IMR-90 (cell line): ENCODE measurements around the gene CDC42BPG. TPM values are rescaled to one million over a fixed set of nuclear protein-coding genes. Genes with fewer than 3 reads are reported as not detected.

Source experiments
- ATAC-seq: fragments of 200-7000 bp; cut with Tn5 transposase; 2 replicates; pipeline ENCODE4 v1.9.1; 2020; ENCODE audit warnings: low read depth, mild to moderate bottlenecking, moderate library complexity
- BruUV-seq: library from RNA; stranded (reverse); fragments of 400-500 nt; replicated peaks from 2 replicates; lab custom pipeline; 2021; lab: Mats Ljungman, UMichigan
- CTCF ChIA-PET: fragments of 300-600 bp; formaldehyde crosslinking; extraction: SDS; loops from one replicate; lab custom pipeline; 2021; ENCODE audit warnings: antibody characterized with exemption; lab: Yijun Ruan, JAX
- POLR2A ChIA-PET: fragments of 300-600 bp; sonication (Branson Sonifier 250); formaldehyde crosslinking; loops from one replicate; lab custom pipeline; 2022; ENCODE audit warnings: antibody characterized with exemption; ENCODE audit not compliant: unreplicated experiment; lab: Charles Lee
- DNase-seq: peaks from one replicate; pipeline ENCODE4 v3.0.0; 2013
- H2AFZ ChIP-seq: replicated peaks from 2 replicates; pipeline ENCODE3; 2013; ENCODE audit warnings: low read length, mild to moderate bottlenecking; ENCODE audit not compliant: poor library complexity
- H2AK5ac ChIP-seq: 2 replicates; pipeline ENCODE4 v1.6.1; 2013; ENCODE audit warnings: low read depth, low read length, inconsistent platforms
- H2AK9ac ChIP-seq: replicated peaks from 2 replicates; pipeline ENCODE3; 2013; ENCODE audit warnings: mild to moderate bottlenecking, low read depth, low read length, moderate library complexity; ENCODE audit not compliant: poor library complexity
- H2BK120ac ChIP-seq: 2 replicates; pipeline ENCODE4 v1.6.1; 2013; ENCODE audit warnings: low read depth, low read length, inconsistent platforms
- H2BK15ac ChIP-seq: 3 replicates; pipeline ENCODE4 v1.6.1; 2013; ENCODE audit warnings: low read depth, low read length, inconsistent platforms
- H2BK20ac ChIP-seq: 2 replicates; pipeline ENCODE4 v1.6.1; 2013; ENCODE audit warnings: low read depth, mild to moderate bottlenecking, inconsistent platforms, low read length, moderate library complexity
- H2BK5ac ChIP-seq: 2 replicates; pipeline ENCODE4 v1.6.1; 2013; ENCODE audit warnings: mild to moderate bottlenecking, low read depth, low read length, inconsistent platforms; ENCODE audit not compliant: poor library complexity, severe bottlenecking
- H3K14ac ChIP-seq: replicated peaks from 2 replicates; pipeline ENCODE4 v1.6.1; 2013; ENCODE audit warnings: low read depth, low read length, inconsistent platforms
- H3K18ac ChIP-seq: 2 replicates; pipeline ENCODE4 v1.6.1; 2013; ENCODE audit warnings: low read depth, low read length, control low read depth
- H3K23ac ChIP-seq: 2 replicates; pipeline ENCODE4 v1.6.1; 2013; ENCODE audit warnings: low read depth, low read length, inconsistent platforms
- H3K27ac ChIP-seq: 2 replicates; pipeline ENCODE4 v1.5.1; 2013; ENCODE audit warnings: mild to moderate bottlenecking, control low read depth, low read length; ENCODE audit not compliant: insufficient read depth
- H3K27me3 ChIP-seq: 2 replicates; pipeline ENCODE4 v1.6.1; 2013; ENCODE audit warnings: low read length; ENCODE audit not compliant: control insufficient read depth, insufficient read depth
- H3K36me3 ChIP-seq: 2 replicates; pipeline ENCODE4 v1.6.1; 2013; ENCODE audit warnings: low read length, mixed read lengths; ENCODE audit not compliant: control insufficient read depth, insufficient read depth
- H3K4ac ChIP-seq: 2 replicates; pipeline ENCODE4 v1.6.1; 2013; ENCODE audit warnings: low read depth, low read length, inconsistent platforms
- H3K4me1 ChIP-seq: 2 replicates; pipeline ENCODE4 v1.6.1; 2013; ENCODE audit warnings: low read length, mixed read lengths; ENCODE audit not compliant: control insufficient read depth, insufficient read depth
- H3K4me2 ChIP-seq: 2 replicates; pipeline ENCODE4 v1.6.1; 2013; ENCODE audit warnings: low read depth, mild to moderate bottlenecking, control low read depth, low read length, moderate library complexity
- H3K4me3 ChIP-seq: 2 replicates; pipeline ENCODE4 v1.5.1; 2013; ENCODE audit warnings: low read depth, mild to moderate bottlenecking, control low read depth, low read length, moderate library complexity; ENCODE audit not compliant: insufficient read depth
- H3K56ac ChIP-seq: 2 replicates; pipeline ENCODE4 v1.6.1; 2013; ENCODE audit warnings: low read length, inconsistent platforms; ENCODE audit not compliant: insufficient read depth; ENCODE audit errors: extremely low read depth
- H3K79me1 ChIP-seq, 2 experiments: 2 replicates each; pipeline ENCODE4 v1.6.1; 2013; ENCODE audit warnings: low read length in 2 of 2, inconsistent platforms in 1 of 2, low read depth in 1 of 2
- H3K9ac ChIP-seq: 2 replicates; pipeline ENCODE4 v1.6.1; 2013; ENCODE audit warnings: low read depth, low read length, control low read depth
- H3K9me1 ChIP-seq: 2 replicates; pipeline ENCODE4 v1.6.1; 2013; ENCODE audit warnings: low read length, inconsistent platforms; ENCODE audit not compliant: insufficient read depth
- H3K9me3 ChIP-seq: 2 replicates; pipeline ENCODE4 v1.6.1; 2013; ENCODE audit warnings: low read length; ENCODE audit not compliant: control insufficient read depth, insufficient read depth
- H4K20me1 ChIP-seq: 2 replicates; pipeline ENCODE4 v1.6.1; 2013; ENCODE audit warnings: low read length, inconsistent platforms; ENCODE audit not compliant: insufficient read depth
- H4K5ac ChIP-seq: 2 replicates; pipeline ENCODE4 v1.6.1; 2013; ENCODE audit warnings: mild to moderate bottlenecking, low read depth, low read length, control low read depth
- H4K8ac ChIP-seq, 2 experiments: 2 replicates each; pipeline ENCODE4 v1.6.1; 2013; ENCODE audit warnings: low read depth in 2 of 2, low read length in 2 of 2, control low read depth in 1 of 2, inconsistent platforms in 1 of 2
- H4K91ac ChIP-seq: 2 replicates; pipeline ENCODE4 v1.6.1; 2013; ENCODE audit warnings: low read depth, low read length, inconsistent platforms; ENCODE audit not compliant: insufficient read depth
- MAZ ChIP-seq: IDR thresholded peaks from 2 replicates; pipeline ENCODE4 v1.6.1; 2012; ENCODE audit warnings: low read depth, mild to moderate bottlenecking, low read length, improper control_type of control experiment, moderate library complexity, borderline replicate concordance
- NFE2L2 ChIP-seq: fragments of 150-350 bp; IDR thresholded peaks from 2 replicates; pipeline ENCODE4 v1.6.1; 2016; ENCODE audit warnings: low read depth, mild to moderate bottlenecking, low read length
- WGBS, 2 experiments: methylation state at CpG; one replicate each; pipeline versions ENCODE4 v1.1.5 to v1.1.7; 2013; ENCODE audit warnings: missing lambda C conversion rate in 2 of 2; ENCODE audit not compliant: insufficient read length in 1 of 2; ENCODE audit errors: extremely low coverage in 2 of 2; 5-methylcytosine and 5-hydroxymethylcytosine counted together
- dilution Hi-C: fragments of 300-500 bp; cut with HindIII; formaldehyde crosslinking; loops from one replicate; pipeline ENCODE4 v1.14.3; 2018; ENCODE audit warnings: low sequenced_read_pairs; ENCODE audit not compliant: unreplicated experiment
- in situ Hi-C: fragments of 300-500 bp; cut with MboI; formaldehyde crosslinking; loops from 3 replicates; pipeline ENCODE4 v1.14.3; 2019; ENCODE audit warnings: low sequenced_read_pairs, inconsistent platforms, mixed read lengths
- intact Hi-C: fragments of 100-400 bp; cut with micrococcal nuclease; formaldehyde crosslinking; loops from 2 replicates; pipeline ENCODE4 v1.10.0; 2022
- polyA plus RNA-seq, 3 experiments: library from polyadenylated mRNA; depleted of rRNA; stranded (reverse); fragments of >200 nt; gene quantifications; 2 replicates each; pipeline ENCODE4 v1.2.3, GENCODE V29; 2012; ENCODE audit warnings: low replicate concordance in 1 of 3
- total RNA-seq: library from RNA; depleted of rRNA; stranded (reverse); fragments of >200 nt; gene quantifications from 2 replicates; pipeline ENCODE4 v1.2.3, GENCODE V29; 2012

The CDC42BPG gene
- total and polyA plus RNA-seq, 2 of the 4 experiments (the other 2 are of a cell fraction) = under 0.01 to 0.12 TPM

DNA sequence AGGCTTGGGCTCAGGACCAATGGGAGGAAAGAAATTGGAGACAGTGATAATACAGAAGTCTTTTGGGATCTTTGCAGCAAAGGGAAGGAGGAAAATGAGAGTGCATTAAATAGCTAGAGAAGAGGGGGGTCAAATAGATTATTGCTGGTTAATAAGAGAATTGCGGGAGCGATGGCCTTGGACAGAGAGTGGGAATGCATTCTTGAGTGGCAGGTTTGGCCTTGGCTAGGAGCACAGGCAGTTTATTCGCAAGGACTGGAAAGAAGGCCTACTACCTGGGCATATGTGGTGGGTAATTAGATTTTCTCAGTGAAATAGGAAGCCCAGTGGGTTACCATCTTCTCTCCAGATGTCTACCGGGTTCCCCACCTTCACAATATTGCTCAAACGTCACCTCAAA, 30.6 kb downstream of the CDC42BPG start:
- Histone ChIP-seq H3K79me1 (peaks cover 0 to 14% of the 10 kb centered on the region in 2 experiments; a peak in 3 of 4 replicates), H4K20me1 (no peaks in the 10 kb centered on the region), H3K36me3 (no peaks in the 10 kb centered on the region), H2AK9ac (no peak overlapping the region), H2AFZ (no peak overlapping the region), H2BK15ac (no peak overlapping the region), H3K14ac (no peak overlapping the region), H4K5ac (no peak overlapping the region), H3K4me2 (no peak overlapping the region), H3K27ac (no peak overlapping the region), H3K27me3 (no peaks in the 10 kb centered on the region; the same call in 1 of the 2 replicates), H3K18ac (no peak overlapping the region), H3K4me3 (no peak overlapping the region), H4K8ac (no peak overlapping the region), H3K4ac (no peak overlapping the region), H2BK120ac (no peak overlapping the region), H4K91ac (no peak overlapping the region), H2AK5ac (no peak overlapping the region), H3K23ac (no peak overlapping the region), H3K9ac (no peak overlapping the region), H3K9me3 (no peaks in the 10 kb centered on the region), H3K9me1 (peaks cover 5% of the 10 kb centered on the region; the same call in 1 of the 2 replicates), H3K4me1 (peaks cover 5% of the 10 kb centered on the region), H2BK20ac (no peak overlapping the region), H3K56ac (no peak overlapping the region), H2BK5ac (no peak overlapping the region)
- in situ Hi-C loops = no loop called here
- dilution Hi-C loops = no loop called here
- ChIA-PET POLR2A (interaction anchor here (0.6 kb wide), 1 partner anchor 11 kb away, joined by 3 read pairs; no protein-coding TSS in a partner anchor), CTCF (no interaction called here)
- intact Hi-C loops = no loop called here
- WGBS, 2 experiments = no CpG with 5 or more reads among the region's 5 CpGs
- ATAC-seq (no peak), DNase-seq (no peak)
- no TSS peak for BruUV-seq
- TF ChIP-seq NFE2L2 (no peak), MAZ (no peak)
